Activated CD8-positive, alpha-beta memory T cell treated with anti-CD3 and anti-CD28 coated beads for 4 hours (primary cell): ENCODE measurements around the gene NOTCH1.
"Not testable (repeated sequence)": the region's sequence is repeated elsewhere in the genome, so short reads cannot be mapped to it uniquely, and the experiment has no call there.

Experiments used
- DNase-seq, 2 donors: peaks; one replicate each; pipeline ENCODE4 v3.0.0-alpha.2; 2020; ENCODE audit warnings: low read depth in 2 of 2

NOTCH1 gene

DNA sequence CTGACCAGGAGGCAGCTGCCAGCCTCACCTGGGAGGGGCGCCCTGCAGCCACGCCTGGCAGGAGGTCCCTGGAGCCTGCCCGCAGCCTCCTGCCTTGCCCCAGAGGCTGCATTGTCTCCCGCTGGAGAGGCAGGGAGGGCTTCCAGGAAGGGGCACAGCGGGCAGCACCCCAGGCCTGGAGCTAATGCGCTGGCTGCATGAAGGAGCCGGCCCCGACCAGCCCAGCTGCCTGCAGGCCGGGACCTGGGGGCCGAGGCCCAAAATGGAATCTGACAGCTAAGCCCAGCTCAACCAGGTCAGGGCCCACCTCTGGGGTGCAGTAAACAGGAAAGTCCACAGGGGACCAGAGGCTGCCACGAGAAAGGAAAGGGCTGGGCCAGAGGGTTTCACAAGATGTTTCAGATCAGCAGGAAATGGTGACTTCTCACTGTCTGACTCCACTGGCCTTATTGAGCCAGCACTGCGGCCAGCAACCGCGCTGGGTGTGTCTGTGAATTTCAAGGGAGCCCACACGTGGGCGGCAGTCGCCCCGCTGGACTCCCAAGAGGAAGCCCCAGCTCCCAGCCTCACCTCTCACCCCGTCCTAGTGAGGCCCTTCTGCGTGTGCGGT, 18.6 kb upstream of the NOTCH1 start:
- no peak for DNase-seq

DNA sequence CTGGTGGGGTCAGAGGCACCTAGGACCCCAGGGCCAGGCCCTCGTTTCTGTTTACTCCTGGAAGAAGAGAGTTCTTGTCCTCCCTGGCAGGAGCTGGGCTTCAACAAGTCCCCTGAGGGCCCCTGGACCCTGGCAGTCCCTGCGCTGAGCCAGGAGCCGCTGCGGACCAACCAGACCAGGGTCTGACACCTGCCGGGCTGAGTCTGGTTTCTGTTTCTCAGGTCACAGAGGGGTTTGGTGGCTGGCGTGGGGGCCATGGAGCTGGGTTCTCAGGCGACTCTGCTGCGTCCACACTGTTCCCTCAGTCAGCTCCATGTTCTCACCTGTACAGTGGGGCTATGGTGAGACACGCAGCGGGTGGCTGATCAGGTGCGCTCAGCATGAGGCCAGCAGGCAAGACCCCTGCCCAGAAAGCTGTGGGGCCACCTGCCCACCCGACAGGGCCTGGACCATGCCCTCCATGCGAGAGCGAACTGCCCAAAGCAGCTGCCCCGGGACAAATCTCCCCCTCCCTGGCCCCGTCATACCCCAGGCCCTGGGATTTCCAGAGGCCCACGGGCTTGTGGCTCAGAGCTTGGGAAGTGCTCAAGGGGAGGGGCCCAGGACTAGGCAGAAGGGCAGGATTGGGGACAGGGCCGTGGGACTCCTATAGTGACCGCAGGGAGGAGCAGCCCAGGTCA, 17.9 kb upstream of the NOTCH1 start:
- no peak for DNase-seq

DNA sequence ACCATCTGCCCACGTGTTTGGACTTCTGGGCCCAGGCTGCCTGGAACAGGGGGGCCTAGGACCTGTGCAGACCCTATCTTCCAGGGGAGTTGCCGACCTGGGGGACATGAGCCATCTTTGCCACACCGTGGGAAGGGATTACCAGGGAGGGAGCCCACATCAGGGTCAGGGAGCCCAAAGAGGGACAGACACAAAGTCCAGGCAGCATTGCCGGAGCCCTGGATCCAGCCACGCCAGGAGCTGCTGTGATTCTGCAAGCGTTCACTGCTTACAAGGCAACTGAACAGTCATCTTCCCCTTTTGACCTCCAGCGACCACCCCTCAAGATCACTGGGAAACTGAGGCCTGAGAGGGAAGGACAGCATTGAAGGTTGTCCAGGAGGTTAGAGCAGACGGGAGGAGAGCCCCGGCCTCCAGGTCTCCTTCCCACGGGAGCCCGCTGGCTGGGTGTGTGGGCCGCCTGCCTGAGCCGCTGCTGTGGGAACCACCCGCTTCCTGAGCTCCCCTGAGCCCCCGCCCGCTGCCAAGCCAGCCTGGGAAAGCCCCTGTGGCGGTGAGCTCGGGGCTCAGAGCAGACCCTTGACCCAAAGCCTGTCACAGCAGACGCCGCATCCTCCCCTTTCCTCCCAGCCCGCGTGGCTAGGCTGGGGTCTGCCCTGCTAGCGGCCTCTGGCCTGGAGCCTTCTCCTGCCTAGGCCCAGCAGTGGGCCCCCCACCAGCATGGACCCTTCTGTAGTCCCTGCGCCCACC, 17.1 kb upstream of the NOTCH1 start:
- no peak for DNase-seq

DNA sequence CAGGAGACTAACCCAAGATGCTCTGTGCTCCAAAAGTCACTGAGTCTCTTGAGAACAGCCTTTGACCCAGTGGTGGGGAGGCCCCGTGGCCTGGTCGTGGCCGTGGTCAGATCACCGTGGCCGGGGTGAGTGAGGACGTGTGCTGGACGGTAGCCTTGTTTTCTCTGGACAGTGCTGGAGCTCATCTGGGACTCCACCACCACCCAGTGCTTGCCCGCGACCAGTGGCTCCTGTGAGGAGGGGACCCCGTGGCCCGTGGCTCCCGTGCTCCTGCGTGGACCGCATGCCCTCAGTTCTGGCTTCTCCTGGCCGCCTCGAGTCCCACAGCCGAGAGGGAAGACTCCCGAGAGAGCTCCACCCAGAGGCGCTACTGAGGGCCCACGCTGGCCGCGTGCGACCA, 15.9 kb upstream of the NOTCH1 start:
- no peak for DNase-seq

DNA sequence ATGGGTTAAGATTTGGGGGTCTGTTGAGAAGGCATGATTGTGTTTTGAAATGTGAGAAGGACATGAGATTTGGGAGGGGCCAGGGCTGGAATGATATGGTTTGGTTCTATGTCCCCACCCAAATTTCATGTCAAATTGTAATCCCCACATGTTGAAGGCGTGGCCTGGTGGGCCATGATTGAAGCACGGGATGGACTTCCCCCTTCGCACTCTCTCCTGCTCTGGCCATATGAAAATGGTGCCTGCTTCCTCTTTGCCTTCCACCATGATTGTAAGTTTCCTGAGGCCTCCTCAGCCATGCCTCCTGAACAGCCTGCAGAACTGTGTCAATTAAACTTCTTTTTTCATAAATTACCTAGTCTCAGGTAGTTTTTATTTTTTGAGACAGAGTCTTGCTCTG, 14.7 kb upstream of the NOTCH1 start:
- DNase-seq: no peak

DNA sequence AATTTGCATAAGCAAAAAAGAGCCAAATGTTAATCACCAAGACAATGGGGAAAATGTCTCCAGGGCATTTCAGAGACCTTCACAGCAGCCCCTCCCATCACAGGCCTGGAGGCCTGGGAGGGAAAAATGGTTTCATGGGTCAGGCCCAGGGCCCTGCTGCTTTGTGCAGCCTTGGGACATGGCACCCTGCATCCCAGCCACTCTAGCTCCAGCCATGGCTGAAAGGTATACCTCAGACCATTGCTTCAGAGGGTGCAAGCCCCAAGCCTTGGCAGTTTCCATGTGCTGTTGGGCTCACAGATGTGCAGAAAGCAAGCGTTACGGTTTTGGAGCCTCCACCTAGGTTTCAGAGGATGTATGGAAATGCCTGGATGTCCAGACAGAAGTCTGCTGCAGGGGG, 13.5 kb upstream of the NOTCH1 start:
- not testable (repeated sequence) for DNase-seq

DNA sequence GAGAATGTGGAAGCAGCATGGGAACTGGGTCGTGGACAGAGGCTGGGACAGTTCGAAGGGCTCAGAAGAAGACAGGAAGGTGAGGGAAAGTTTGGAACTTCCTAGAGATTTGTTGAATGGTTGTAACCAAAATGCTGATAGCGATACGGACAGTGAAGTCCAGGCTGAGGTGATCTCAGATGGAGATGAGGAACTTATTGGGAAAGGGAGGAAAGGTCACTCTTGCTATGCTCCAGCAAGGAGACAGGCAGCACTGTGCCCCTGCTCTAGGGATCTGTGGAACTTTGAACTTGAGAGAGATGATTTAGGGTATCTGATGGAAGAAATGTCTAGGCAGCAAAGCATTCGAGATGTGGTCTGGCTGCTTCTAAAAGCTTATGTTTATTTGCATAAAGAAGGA, 13.0 kb upstream of the NOTCH1 start:
- not testable (repeated sequence) for DNase-seq

DNA sequence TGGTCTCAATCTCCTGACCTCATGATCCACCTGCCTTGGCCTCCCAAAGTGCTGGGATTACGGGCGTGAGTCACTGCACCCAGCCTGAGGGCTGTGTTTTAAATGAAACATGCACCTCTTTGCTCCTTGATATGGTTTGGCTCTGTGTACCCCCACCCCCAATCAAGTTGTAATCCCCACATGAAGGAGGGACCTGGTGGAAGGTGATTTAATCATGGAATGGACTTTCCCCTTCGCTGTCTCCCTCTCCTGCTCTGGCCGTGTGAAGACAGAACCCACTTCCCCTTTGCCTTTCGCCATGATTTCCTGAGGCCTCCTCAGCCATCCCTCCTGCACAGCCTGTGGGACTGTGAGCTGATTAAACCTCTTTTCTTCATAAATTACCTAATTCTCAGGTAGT, 12.5 kb upstream of the NOTCH1 start:
- no peak for DNase-seq

DNA sequence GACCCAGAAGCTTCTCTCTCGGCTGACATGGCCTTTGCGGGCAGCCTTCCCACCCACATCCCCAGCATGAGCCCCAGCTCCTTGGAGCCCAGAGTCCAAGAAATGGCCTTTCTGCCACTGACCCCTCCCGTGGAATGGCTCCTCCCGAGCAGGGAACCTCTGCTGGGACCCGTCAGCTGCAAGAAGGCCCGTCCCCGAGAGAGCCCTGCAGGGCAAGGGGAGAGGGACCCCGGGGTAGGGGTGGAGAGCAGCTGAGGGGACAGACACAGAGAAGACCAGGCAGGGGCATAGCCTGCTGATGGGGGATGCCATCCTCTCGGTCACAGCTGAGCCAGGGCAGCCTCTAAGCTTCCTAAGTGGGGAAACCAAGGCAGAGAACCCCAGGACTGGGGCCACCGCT, 11.2 kb upstream of the NOTCH1 start:
- DNase-seq: no peak

DNA sequence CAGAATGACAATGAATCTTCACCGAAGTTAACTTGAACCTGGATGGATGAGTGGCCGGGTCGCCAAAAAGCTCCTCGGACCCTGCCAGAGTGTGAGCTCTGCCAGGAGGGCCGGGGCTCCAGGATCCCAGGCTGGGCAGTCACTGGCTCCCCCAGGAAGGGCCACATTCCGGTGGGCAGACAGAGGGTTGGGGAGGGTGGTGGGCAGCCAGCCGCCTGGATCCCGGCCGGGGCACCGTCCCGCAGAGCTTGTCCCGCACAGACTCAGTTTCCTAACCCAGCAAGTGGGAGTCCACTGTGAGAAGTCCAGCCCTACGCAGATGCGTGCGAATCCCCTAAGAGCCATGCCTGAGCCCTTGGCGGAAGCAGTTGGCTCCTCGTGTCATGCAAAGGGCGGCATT, 10.3 kb upstream of the NOTCH1 start:
- no peak for DNase-seq

DNA sequence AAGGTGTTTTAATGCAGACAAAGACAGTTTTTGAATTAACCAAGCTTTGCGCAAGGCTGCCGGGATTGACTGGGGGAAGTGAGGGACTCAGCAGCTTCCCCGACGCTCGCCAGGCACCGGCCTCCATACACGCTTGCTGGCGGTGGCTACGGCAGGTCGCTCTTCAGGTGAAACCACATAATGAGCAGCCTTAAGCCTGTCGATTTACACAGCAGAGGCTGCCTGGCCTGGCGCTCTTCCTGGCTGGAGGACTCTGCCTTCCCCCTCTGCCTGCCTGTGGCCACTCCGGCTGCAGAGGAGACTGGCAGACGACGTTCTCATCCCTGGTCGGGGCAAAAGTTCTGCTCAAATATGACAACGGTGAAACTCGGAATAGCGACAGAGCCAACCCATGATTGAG, 9.0 kb upstream of the NOTCH1 start:
- DNase-seq: no peak

DNA sequence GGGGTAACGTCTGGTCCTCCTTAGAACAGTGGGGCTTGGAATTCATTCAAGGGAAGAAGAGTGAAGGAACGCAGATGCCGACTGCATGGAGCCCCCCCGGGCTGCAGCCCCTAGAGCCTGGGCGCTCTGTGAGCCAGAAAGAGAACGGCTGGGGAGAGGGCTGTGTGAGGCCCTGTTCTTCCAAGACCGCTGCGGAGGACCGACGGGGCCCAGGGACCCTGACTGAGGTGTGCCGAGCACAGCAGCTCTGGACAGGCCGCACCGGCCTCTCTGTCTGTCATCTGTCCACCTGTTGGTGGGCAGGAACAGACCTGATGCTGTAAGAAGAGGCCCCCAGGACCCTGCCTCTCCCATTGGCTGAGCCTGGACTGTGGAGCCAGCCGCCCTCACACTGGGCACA, 7.7 kb upstream of the NOTCH1 start:
- no peak for DNase-seq

DNA sequence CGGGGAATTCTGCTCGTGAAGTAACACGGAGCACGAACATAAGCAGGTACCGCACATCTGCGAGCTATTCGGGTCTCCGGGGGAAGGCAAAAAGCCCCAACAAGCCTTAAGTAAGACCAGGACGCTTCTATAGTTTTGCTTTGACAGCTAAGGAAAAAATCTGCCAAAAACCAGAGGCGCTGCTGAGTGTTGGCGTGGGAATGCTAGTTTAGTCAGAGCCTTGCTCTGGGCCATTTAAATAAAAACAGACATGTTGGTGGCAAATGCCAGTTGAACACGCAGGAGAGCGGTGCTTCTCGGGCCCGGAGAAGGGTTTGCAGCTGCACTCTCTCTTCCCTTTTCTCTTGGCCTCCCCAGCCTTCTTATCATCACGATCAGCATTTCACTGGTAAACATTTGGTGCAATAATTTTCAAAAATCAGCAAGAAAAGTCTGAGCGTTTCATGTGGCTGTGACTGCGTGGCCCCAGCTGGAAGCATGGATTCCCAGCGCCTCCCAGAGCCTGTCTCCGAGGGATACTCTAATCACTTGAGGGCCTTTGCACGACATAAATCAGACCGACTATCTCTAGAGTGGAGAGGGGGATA, 6.4 kb upstream of the NOTCH1 start:
- DNase-seq: no peak

DNA sequence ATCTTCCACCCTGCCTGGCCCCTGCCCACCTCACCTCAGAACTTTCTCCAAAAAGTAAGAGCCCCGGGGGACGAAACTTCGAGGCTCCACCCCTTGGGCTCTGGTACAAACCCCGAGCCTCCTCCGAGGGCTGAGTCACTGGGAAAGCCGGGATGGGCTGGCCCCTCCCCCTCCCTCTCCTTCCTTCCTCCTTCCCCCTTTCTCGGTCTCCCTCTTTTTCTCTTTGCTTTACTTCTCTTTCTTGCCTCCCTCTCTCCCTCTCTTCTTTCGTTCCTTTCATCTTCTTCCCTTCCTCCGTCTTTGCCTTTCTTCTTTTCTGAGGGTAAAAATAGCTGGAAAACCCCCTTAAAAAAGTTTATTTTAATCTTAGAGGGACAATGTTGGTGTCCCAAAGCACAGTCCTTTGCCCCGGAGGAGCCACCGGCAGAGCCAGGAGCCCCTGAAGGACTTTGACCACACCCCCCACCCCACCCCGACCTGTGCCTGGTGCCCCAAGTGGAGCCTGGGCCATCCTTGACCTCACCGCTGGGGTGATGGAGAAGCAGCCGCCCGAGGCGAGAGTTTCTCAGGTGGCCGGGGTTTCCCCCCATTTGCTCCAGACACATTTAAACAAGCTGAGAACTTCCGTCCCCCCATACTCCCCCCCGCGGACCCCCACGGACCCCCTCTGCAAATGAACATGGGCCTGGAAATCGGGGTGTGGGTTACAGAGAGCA, 5.7 kb upstream of the NOTCH1 start:
- no peak for DNase-seq

DNA sequence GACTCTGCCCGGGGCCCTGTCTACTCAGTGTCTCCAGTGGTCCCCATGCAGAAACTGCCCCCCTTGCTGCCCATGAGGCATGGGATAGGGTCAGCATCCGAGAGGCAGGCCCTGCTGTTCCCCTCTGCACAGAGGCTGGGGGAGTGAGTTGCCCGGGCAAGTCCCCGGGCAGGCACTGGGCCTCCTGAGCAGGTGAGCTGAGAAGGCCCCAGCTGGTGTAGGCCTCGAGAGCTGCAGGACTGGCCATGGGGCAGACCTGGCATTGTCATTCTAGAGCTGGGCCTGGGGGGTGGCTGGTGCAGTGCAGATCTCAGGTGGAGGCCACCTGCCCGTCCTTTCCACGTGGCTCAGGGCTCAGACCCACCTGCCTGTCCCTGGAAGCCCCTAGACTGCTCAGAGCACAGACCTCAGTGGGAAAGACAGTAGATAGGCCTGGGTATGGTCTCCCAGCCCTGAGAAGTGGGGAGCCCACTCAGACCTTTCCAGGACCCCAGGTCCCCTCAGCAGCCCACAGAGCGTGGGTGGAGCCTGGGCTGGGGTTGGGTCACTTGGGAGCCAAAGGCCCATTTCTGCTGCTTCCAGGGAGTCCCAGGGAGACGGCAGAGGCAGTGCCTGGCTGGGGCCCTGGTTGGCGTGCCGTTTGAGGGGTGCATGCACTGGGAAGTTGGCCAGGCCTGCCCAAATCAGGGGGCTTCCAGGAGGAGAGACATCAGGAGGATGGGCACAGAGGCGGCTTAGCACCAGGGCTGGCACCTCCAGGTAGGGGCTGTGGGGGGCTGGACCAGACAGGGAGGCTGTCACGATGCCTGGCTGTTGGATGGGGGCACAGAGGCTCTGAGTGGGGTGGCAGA, 4.8 kb upstream of the NOTCH1 start:
- DNase-seq: no peak

DNA sequence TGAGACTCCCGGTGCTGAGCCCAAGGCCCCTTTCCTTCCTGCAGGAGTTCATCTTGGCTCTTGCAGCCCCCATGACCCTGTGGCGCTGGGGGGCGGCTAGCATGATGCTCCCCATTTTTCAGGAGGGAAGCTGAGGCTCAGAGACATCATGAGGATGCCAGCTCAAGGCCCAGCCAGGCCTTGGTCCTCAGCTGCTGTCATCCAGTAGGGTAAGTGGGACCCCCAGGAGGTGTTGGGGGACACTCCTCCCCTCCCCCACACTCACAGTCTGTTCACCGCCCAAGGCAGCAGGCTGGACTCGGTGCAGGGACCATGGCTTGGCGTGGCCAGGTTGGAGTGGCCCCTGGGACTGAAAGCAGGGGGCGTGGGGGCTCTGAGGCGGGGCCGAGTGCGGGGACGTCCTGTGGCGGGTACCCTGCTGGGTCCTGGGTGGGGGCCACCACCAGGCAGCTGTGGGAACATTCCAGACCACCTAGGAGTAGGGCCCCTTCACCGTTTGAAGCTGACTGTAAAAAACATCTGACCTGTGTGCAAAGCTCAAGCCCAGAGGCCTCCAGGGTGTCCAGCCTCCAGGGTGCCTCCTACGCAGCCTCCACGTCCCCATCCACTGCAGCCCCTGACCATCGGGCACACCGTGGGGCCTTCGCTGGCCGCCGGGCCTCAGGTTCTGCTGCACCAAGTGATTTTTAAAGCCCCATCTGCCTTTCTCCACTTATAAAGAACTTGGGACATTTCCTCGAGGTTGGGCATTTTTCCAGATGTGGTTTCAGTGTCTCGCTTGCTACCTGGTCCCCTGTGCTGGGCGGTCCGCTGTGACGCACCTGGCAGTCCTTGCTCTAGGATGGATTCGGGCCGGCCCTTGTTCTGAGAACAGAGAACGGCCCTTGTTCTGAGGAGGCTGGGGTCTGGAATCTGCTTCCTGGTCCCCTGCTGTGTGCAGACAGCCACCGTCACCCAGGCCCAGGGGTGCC, 3.4 kb upstream of the NOTCH1 start:
- no peak for DNase-seq

DNA sequence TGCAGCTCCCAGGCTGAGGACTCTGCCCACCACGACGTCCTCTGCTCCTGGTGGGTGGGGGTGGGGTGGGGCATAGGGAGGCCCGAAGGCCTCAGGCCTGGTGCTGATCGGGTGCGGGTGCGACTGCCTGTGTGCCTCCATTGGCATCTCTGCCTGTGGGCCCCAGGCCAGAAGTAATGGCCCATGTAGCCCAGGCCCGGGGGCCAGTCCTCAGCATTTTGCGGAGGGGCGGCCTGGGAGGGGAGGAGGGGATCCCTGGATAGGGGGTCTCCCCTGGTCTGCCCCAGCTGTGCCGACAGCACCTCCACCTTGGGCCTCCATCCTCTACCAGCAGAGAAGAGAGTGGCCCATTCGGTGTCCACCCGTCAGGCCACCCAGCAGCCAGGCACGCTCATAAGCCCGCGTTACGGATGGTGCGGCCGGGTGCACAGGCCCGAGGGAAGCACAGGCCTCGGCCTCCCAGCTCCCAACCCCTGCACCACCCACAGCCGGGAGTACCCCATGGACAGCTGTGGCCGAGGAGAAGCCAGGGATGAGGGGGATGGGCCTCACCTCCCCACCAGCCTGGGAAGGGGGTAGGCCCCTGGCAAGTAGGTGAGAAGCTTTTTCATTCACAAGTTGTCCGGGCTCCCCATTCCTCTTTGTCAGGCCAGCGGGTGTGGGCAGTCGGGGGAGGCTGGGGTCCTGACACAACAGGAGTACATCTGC, 1.8 kb upstream of the NOTCH1 start:
- no peak for DNase-seq

DNA sequence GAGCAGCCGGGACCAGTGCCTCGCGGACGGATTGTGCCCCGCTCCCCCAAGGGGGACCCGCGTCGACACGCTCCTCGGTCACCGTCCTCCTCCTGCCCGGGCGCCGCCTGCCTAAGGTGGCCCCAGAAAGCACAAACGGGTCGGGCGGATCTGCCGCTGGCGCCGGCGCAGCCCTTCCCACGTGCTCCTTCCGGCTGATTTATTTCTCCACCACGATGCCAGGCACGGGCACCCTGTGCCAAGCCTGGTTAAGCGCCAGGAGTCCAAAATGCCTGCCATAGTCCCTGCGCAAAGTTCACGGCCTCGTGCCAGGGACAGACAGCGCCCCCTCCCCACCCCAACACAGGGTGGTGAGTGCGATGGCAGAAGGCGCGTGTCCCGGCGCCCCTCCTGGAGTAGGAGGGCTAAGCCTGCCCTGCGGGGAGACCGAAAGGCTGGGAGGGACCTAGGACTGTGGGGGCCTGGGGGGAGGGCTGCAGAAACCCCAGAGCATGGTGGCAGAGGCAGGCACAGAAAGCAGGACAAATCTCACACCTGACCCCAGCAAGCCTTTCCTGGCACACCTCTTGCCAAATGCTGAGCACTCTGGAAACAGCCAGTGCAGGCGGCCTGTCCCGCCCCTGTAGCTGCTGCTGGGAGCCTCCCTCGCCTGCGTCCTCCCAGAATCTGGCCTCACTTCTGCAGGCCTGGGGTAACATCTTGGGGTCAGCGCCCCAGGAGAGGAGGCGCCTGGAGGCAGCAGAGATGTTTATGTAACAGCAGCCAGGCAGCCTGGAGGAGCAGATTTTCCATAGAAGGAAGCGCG, 1.1 kb upstream of the NOTCH1 start:
- DNase-seq: no peak

DNA sequence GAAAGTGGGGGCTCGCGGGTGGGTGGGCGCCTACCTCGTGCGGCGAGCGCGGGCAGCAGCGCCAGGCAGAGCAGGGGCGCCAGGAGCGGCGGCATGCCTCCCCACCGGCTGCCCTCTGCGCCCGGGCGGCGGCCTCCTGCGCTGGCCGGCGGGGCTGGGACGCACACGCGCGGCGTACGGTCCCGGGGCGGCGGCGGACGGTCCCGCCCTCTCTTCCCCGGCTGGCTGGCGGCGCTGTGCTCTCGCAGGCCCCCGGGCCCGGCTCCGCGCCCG, 220 bp downstream of the NOTCH1 start:
- DNase-seq: no peak
